Inflammatory macrophage treated with lipopolysaccharide for 4 hours (primary cell): ENCODE results near the gene ETFA.
"Not testable (repeated sequence)": the region's sequence is repeated elsewhere in the genome, so short reads cannot be mapped to it uniquely, and the experiment has no call there.

ENCODE experiments used
- DNase-seq: peaks from one replicate; pipeline ENCODE4 v3.0.0-alpha.2; 2020

Gene ETFA

GRCh38 chr15:76324066-76324465 is 12.8 kb upstream of the ETFA start:
- no peak for DNase-seq

- DNase-seq: no peak
Observed at GRCh38 chr15:76321602-76322001, 10.3 kb upstream of the ETFA start.

GRCh38 chr15:76321171-76321570 is 9.9 kb upstream of the ETFA start:
- DNase-seq: no peak

DNA sequence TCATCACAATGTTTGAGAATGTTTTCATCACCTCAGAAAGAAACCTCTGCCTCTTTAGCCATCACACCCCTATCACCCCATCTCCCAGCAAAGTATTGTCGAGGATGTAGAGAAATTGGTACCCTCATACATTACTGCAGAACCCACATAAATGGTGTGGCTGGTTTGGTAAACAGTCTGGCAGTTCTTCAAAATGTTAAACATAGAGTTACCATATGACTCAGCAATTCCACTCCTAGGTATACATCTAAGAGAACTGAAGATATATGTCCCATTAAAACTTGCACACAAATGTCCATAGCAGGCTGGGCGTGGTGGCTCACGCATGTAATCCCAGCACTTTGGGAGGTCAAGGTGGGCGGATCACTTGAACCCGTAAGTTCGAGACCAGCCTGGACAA is 8.7 kb upstream of the ETFA start:
- no peak for DNase-seq

DNA sequence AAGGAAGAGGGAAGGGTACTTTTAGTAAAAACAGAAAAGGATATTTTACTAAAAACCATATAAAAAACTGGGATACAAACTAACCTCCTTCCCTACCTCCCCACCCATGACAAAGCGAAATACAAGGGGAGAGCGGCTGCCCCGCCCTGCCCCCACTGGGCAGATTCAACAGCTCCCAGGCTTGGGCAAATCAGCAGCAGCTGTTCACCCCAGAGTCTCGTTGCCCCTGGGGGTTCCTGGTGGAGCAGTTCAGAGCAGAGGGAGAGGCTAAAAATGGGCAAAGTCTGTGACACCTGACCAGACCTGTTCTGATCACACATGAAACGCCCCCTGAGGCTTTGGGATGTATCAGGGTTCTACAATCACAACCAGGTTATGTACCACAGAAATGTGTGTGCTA is 2.5 kb upstream of the ETFA start:
- DNase-seq: no peak

- DNase-seq: not testable (repeated sequence)
Observed at GRCh38 chr15:76313175-76313567, 1.9 kb upstream of the ETFA start.

DNA sequence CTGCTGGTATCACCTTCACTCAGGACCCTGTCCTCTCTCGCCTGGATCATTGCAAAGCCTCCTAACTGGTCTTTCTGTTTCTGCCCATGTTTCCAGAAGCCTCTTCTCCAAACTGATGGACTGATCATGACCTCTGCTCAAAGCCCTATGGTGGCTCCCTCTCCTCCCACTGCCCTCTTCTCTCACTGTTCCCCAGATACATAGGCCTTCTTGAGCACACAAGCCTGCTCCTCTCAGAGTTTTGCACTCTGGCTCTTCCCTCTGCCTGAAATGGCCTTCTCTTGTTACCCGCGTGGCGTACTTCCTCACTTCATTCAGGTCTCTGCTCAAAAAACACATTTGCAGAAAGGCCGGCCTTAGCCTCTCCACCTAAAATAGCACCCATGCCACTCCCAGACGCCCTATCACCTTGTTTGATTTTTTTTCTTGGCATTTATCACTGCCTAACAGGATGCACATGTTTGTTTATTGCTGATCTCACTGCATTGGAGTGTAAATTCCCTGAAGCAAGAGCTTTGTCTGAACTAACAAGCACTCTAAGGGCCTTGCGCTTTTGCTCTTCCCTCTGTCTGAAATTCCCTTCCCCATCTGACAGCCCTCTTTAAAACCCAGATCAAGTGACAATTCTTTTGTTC is 1.4 kb upstream of the ETFA start:
- DNase-seq: no peak

DNA sequence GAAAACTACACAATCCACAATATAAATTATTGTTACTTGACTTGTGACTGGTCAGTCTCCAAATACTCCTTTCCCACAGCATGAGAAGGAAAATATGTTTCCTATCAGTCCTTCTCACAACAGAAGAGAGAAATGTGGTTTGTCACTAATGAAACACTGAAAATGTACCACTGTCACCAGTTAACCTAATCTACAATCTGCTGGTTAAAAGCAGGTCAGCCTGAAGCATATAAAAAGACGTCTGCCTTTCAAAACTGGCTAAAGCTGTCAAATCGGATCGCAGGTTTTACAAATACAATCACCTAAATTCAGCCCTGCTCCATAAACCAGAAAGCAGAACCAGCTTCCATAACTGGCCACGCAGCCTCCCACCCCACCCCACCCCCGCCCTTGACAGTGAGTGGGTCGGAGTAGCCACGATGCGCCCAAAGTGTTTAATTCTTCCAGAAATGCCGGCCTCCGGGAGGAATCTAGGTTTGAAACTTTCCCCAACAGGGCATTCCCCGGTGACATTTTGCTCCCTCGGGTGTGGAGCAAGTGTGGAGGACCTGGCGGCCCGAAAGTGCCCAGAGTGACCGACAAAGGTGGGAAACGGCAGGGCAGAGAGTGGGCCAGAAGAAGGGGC is 682 bp downstream of the ETFA start:
- DNase-seq: peak; percentile 35

- no peak for DNase-seq
Observed at GRCh38 chr15:76309601-76310330, 1.5 kb downstream of the ETFA start.

GRCh38 chr15:76303909-76304308 is 7.4 kb downstream of the ETFA start:
- no peak for DNase-seq

DNA sequence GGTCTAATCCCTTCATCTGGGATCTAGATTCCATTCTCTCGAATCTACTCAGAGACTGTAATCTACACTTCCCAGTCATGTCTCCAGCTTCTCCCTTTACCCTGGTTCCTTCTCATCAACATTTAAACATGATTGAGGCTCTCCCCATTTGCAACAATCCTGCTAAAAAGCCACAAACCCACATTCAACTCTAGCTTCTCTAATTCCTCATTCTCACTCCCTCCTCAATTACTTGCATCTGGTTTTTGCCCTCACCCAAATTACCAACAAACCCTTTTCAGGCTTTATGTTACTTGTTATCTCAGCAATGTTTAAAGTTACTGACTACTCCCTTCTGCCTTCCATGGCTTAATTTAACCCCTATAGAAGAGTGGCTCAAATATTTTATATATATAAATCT is 11.5 kb downstream of the ETFA start:
- DNase-seq: peak; percentile 16

DNA sequence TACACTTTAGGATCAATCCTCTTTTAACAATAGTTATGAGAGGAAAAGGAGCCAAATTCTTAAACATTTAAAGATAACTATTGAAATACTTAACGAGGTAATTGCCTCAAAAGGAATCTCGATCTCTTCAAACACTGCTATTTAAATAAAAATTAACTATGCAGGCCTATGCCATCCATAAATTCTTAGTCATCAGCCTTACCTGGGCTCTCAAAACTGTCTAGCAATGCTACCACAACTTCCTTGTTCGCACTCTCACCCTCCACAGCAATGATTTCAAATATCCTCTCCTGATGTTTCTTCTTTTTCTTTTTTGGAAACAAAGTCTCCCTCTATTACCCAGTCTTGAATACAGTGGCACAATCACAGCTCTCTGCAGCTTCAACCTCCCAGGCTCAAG is 12.3 kb downstream of the ETFA start:
- no peak for DNase-seq

DNA sequence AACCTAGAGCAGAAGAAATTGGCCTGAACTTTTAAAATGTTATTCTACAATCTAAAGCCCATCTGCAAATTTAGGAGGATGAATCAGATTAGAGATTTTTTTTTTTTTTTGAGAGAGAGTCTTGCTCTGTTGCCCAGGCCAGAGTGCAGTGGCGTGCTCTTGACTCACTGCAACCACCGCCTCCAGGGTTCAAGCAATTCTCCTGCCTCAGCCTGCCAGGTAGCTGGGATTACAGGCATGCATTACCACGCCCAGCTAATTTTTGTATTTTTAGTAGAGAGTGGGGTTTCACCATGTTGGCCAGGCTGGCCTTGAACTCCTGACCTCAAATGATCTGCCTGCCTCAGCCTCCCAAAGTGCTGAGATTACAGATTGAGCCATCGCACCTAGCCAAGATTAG is 13.3 kb downstream of the ETFA start:
- not testable (repeated sequence) for DNase-seq

DNA sequence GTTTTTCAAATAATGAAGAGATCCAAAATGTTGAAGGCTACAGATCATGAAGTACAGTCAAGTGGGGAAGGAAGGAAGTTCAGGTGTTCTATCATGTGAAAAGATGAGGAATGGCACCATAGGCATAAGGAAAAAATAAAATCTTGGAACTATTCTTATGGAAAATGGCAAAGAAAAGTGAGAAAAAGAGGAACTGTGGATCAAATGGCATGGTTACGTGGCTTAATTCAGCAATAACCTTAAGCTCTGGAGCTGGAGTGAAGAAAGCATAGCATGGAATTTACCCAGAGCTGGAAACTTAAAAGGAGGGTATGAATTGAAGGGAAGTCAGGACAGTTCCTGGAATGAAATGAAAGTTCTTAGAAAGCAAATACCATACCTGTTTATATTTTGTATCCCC is 14.4 kb downstream of the ETFA start:
- no peak for DNase-seq

- DNase-seq: not testable (repeated sequence)
Observed at GRCh38 chr15:76294463-76294862, 16.8 kb downstream of the ETFA start.

- DNase-seq: peak; percentile 77
Observed at GRCh38 chr15:76293361-76293760, 17.9 kb downstream of the ETFA start.

GRCh38 chr15:76289582-76289981 is 21.7 kb downstream of the ETFA start:
- no peak for DNase-seq

DNA sequence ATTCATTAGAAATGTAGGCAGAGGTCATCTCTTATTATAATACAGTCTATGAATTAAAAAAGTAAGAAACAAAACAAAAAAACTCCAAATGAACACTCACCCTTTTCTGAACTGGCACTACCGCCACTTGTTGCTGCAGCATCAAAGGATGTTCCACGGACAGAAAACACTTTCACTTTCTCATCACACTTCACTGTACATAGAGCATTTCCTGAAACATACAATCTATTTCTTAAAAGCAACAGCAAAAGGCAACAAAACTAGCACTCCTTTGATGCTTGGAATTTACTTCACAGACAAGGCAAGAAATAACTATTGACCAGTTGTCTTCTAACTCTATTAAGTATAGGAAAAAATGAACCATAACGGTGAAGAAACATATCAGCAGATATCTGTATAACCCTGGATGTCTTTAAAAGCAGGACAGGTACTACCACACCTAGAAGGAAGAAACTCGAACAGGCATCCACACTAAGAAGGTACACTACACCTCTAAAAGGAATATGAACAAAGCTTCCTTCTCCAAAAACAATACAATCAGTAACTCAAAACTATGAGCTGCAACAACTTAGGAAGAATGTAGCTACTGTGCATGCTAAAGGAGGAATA is 24.9 kb downstream of the ETFA start:
- DNase-seq: peak; percentile 28

GRCh38 chr15:76285241-76285825 is 25.9 kb downstream of the ETFA start:
- DNase-seq: peak; percentile 7

GRCh38 chr15:76282465-76282864 is 28.8 kb downstream of the ETFA start:
- peak; percentile 4 for DNase-seq

DNA sequence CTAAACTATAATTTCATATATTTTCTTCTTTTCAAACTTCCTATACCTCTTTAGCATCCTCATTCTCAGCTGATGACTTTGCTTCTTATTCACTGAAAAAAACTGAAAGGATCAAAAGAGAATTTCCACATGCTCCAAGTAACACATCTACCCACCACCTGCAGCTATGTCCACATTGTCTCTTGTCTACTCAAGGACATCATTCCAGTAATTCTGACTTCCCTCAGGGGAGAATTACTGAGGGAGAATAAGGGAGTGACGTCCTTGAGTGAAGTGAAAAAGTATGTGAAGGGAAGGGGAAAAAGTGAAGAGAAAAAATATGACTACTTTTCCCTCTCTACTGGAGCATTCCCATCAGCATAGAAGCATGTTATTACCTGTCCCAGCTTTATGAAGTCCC is 32.6 kb downstream of the ETFA start:
- DNase-seq: no peak

- DNase-seq: no peak
Observed at GRCh38 chr15:76274821-76275220, 36.4 kb downstream of the ETFA start.

DNA sequence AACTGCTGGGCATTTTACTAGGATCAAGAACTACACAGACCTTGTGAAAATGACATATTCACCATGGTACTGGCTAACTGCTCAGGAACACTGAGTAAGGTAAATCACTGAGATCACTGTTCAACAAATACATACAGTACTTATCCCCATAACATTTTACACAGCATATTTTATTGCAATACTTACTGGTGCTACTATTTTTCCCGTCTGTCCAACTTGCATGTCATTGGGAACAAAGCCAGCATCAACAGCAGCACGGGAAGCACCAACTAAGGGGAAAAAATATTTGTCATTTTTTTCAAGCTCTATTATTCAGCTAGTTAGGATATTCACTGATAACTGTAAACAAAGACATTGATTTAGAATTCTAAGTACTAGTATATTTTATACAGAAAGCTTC is 37.0 kb downstream of the ETFA start:
- DNase-seq: no peak

GRCh38 chr15:76270876-76271275 is 40.4 kb downstream of the ETFA start:
- DNase-seq: no peak
